ENCODE data around the gene GNG11. TPM values are rescaled to one million over a fixed set of nuclear protein-coding genes. Genes with fewer than 3 reads are reported as not detected.
A peak's percentile ranks its signal among the peaks of the same experiment; 100 is the strongest.
"Not testable (repeated sequence)": the region's sequence is repeated elsewhere in the genome, so short reads cannot be mapped to it uniquely, and the experiment has no call there.

The GNG11 gene
- total RNA-seq, 1 donor from 2014 or later, result 18.4 TPM

DNA sequence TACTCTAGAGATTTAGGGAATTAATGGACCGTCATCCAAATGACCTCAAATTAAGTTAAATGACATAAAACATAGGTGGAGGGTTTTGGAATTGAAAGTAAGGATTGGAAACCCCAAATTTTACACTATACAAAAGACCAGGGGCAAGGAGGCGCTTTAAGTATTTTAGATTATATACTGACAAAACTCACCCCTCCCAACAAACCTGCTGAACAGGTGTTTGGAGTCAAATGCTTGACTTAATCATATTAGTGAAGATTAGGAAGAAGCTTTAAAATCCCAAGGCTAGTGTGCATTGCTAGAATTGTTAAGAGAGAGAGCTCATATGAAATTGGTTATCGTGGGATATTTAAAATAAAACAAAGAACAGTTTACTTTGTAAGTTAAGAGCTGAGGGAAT is 15.3 kb upstream of the GNG11 start, which contains the start of gene GNGT1:
Gene GNGT1 (plus strand): TSS at position 301 of the 400 bp plus-strand sequence. CDS start 180 bp downstream, outside the sequence.
- intact Hi-C loops (cut with DNase I), result loop anchor here (10.0 kb wide), 1 partner anchor 369 kb away; no protein-coding TSS in a partner anchor
- ATAC-seq (ENCODE audit: poor library complexity) (no peak), DNase-seq (no peak)

DNA sequence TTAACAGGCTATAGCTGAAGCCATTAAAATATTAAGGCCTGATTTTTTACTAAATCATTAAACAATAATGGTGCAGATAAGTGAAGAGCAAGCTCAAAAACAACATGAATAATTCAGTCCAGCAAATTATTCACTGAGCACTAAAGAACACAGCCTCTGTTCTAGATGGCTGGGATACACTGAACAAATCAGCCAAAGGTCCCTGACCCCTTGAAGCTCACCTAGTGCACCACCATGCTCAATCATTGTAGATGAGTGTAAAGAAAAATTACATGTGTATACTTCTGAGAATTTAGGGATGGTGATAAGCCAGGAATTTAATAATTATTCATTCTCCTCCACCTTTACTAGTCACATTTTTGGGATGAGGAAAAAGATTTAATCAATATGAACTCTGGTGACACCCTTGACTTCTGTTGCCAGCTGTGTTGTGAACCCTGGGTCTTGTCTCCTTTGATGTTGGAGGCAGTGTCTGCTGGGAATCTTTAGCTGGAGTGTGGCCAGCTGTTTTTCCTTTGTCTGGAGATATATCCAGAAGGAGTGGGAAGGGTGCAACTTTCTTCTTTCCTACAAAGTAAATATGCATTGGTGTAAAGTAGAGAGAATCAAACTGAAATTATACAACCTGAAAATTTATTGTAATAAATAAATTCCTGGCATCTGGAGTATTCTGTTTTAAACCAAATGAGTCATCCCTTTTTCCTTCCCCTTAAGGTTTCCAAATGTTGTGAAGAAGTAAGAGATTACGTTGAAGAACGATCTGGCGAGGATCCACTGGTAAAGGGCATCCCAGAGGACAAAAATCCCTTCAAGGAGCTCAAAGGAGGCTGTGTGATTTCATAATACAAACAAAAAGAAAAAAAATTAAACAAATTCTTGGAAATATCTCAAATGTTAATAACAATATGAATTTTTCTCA is 11.2 kb upstream of the GNG11 start:
- DNase-seq (no peak), ATAC-seq (ENCODE audit: poor library complexity) (peak; percentile 83)
- intact Hi-C loops (cut with DNase I), result no loop called here

DNA sequence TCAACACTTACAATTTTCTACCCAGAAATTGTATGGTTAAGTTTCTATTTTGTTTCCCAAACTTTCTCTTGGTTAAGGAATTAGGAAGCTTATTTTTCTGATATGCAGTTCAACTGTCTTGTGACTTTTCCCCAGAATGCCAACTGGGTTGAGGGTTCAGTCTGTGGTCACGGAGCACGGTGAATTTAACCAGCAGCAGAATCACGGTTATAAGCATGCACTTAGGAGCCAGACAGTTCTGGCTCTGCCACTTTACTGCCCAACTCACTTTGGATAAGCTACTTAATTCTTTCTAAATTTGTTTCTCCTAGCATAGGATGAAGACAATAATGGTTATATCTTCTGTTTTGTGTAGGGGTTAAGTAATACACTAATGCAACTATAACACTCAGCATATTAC is 10.3 kb upstream of the GNG11 start:
- DNase-seq; intact Hi-C loops (cut with DNase I): not testable (repeated sequence)
- peak; percentile 71 for ATAC-seq (ENCODE audit: poor library complexity)

DNA sequence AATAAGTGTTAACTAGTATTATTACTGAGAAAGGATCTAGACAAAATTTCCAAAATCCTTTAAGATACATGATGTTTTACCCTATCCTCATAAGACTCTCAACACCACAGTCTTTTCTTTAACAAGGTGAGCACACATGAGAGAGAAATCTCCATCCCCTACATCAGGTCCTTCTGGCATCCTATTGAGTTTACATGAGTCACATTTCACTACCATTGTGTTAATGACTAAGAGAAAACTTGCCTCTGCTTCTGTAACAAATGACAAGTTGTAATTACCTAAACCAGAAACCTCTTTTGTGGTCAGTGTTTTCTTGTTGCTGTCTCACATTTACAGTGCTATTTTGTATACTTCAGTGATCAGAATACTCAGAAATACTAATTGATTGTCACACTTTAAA is 9.9 kb upstream of the GNG11 start:
- DNase-seq; intact Hi-C loops (cut with DNase I); ATAC-seq (ENCODE audit: poor library complexity): not testable (repeated sequence)

GRCh38 chr7:93913197-93913596 is 8.3 kb upstream of the GNG11 start:
- intact Hi-C loops (cut with DNase I), result no loop called here
- no peak for DNase-seq
- ATAC-seq (ENCODE audit: poor library complexity), result no peak

DNA sequence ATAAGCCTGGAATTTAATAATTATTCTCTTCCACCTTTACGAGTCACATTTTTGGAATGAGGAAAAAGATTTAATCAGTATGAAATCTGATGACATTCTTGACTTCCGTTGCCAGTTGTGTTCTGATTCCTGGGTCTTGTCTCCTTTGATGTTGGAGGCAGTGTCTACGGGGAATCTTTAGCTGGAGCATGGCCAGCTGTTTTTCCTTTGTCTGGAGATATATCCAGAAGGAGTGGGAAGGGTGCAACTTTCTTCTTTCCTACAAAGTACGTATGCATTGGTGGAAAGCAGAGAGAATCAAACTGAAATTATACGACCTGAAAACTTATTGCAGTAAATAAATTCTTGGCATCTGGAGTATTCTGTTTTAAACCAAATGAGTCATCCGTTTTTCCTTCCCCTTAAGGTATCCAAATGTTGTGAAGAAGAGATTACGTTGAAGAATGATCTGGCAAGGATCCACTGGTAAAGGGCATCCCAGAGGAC is 6.9 kb upstream of the GNG11 start:
- peak; percentile 66 for ATAC-seq (ENCODE audit: poor library complexity)
- DNase-seq, result no peak
- intact Hi-C loops (cut with DNase I), result no loop called here

DNA sequence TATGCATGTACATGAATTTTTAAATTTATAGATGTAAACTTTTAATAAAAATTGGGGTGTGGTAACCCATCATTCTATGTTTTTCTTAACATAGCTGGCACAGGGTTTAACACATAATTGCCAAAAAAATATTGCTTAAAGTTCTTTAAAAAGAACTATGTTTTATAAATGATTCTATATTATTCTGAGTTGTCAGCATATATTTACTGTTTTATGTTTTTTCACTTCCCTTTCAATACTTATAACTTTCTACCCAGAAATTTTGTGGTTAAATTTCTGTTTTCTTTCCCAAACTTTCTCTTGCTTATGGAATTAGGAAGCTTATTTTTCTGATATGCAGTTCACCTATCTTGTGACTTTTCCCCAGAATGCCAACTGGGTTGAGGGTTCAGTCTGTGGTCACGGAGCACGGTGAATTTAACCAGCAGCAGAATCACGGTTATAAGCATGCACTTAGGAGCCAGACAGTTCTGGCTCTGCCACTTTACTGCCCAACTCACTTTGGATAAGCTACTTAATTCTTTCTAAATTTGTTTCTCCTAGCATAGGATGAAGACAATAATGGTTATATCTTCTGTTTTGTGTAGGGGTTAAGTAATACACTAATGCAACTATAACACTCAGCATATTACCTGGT is 6.2 kb upstream of the GNG11 start:
- peak; percentile 75 for ATAC-seq (ENCODE audit: poor library complexity)
- intact Hi-C loops (cut with DNase I); DNase-seq: not testable (repeated sequence)

GRCh38 chr7:93915888-93916287 is 5.6 kb upstream of the GNG11 start:
- DNase-seq; ATAC-seq (ENCODE audit: poor library complexity); intact Hi-C loops (cut with DNase I): not testable (repeated sequence)

- ATAC-seq (ENCODE audit: poor library complexity); intact Hi-C loops (cut with DNase I); DNase-seq: not testable (repeated sequence)
Measured at GRCh38 chr7:93916315-93916714, 5.2 kb upstream of the GNG11 start.

- no peak for DNase-seq
- no peak for ATAC-seq (ENCODE audit: poor library complexity)
- intact Hi-C loops (cut with DNase I), result no loop called here
Measured at GRCh38 chr7:93920496-93921182, 896 bp upstream of the GNG11 start.

DNA sequence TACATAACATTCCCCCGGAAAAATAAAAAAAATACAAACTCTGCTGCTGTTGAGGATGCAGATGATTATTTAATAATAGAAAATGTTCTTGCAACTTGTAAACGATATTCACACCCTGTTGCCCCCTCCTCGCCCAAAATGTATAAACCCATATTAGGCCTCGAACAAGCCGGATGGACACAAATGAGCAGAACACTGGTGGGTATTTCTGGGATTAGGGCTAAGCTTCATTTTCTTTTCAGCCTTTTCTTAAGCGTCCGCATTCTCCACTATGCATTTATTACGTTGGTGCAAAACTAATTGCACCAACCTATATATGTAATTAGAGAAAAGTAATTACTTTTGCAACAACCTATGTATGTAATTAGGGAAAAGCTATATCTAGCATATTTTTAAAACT is 349 bp upstream of the GNG11 start:
- intact Hi-C loops (cut with DNase I), result no loop called here
- DNase-seq, result no peak
- no peak for ATAC-seq (ENCODE audit: poor library complexity)

DNA sequence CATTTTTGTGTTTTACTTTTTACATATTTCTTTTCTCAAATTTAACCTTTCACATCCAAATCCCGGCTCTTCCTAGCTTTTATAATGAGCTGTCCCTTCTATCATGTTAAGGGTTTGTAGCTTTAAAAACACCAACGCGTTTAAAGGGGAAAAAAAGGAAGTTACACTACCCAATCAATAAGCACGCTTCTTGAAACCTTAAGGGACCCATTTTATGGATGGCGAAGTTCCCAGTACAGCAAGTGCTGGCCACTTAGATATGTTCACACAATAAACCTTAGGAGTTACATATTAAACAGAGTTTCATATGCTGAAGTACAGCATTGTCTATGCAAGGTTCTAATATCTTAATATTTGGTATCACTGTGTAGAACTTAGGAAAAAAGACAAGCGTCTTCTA is 1.8 kb downstream of the GNG11 start:
- DNase-seq (no peak), ATAC-seq (ENCODE audit: poor library complexity) (peak; percentile 10)
- intact Hi-C loops (cut with DNase I), result no loop called here

GRCh38 chr7:93923942-93924341 is 2.4 kb downstream of the GNG11 start:
- DNase-seq, result no peak
- ATAC-seq (ENCODE audit: poor library complexity), result no peak
- intact Hi-C loops (cut with DNase I), result no loop called here

GRCh38 chr7:93926800-93927199 is 5.3 kb downstream of the GNG11 start:
- ATAC-seq (ENCODE audit: poor library complexity), result no peak
- intact Hi-C loops (cut with DNase I), result no loop called here
- no peak for DNase-seq

GRCh38 chr7:93927585-93927984 is 6.0 kb downstream of the GNG11 start:
- no peak for DNase-seq
- intact Hi-C loops (cut with DNase I), result no loop called here
- ATAC-seq (ENCODE audit: poor library complexity), result peak; percentile 64

- intact Hi-C loops (cut with DNase I), result no loop called here
- DNase-seq (no peak), ATAC-seq (ENCODE audit: poor library complexity) (no peak)
Measured at GRCh38 chr7:93931655-93932054, 10.1 kb downstream of the GNG11 start.

GRCh38 chr7:93933156-93933555 is 11.6 kb downstream of the GNG11 start:
- no peak for DNase-seq
- ATAC-seq (ENCODE audit: poor library complexity), result no peak
- intact Hi-C loops (cut with DNase I), result no loop called here

DNA sequence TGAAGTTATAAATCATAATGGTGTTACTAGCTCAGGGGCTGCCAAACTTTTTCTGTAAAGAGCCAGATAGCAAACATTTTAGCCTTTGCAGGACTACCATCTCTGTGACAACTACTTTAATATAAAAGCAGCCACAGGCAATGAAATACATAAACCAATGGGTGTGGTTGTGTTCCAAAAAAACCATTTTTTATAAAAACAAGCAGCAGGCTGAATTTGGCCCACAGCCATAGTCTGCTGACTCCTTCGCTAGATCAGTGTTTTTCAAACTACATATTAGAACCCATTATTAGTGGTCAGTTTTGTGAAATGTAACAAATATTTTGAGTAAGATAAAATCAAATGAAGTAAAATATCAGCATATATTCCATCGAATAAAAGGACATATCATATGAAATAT is 13.6 kb downstream of the GNG11 start:
- no peak for DNase-seq

DNA sequence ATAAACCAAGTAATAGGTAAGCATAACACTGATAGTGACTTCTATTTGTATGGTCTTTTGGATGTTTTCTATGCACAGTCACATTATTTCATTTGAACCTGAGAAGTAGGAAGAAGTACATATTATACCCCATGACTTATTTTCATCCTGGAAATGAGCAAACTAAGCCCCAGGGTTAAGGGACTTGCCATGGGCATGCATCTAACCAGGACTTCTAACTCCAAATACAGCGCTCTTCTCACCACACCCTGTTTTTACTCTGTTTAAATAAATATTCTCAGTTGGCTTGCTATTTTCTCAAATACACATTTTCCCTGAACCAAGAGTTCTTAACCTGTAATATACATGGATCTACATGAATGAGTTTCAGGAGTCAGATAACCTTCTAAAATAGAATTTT is 16.3 kb downstream of the GNG11 start:
- ATAC-seq (ENCODE audit: poor library complexity), result no peak
- no peak for DNase-seq
- intact Hi-C loops (cut with DNase I), result no loop called here

More for the DNA sequence above, 13.6 kb downstream of the GNG11 start:
- no peak for ATAC-seq (ENCODE audit: poor library complexity)
- intact Hi-C loops (cut with DNase I), result no loop called here

Measured in Right ventricle myocardium superior (tissue), 1 donor.